T-helper 2 cell treated with Interferon-gamma antibody and Interleukin-4, amounts not matched to agents 100 ng/mL and 5 ng/mL, for 36 hours (primary cell): ENCODE measurements around the gene ZBTB22. TPM values are rescaled to one million over a fixed set of nuclear protein-coding genes. Genes with fewer than 3 reads are reported as not detected.

Experiments
- intact Hi-C: fragments of 100-400 bp; cut with micrococcal nuclease; formaldehyde crosslinking; loops from one replicate; pipeline ENCODE4 v1.15.1; 2023
- total RNA-seq: library from RNA; stranded (reverse); gene quantifications from 2 replicates; pipeline ENCODE4 v1.2.3, GENCODE V29; 2022

Gene ZBTB22
- total RNA-seq, 1 donor from 2014 or later = 12.9 TPM

GRCh38 chr6:33333666-33334065, 16.1 kb upstream of the ZBTB22 start:
- intact Hi-C loops = no loop called here

GRCh38 chr6:33330736-33331135, 13.2 kb upstream of the ZBTB22 start:
- intact Hi-C loops = no loop called here

- intact Hi-C loops = no loop called here
Observed at GRCh38 chr6:33329058-33329457, 11.5 kb upstream of the ZBTB22 start.

- intact Hi-C loops = no loop called here
Observed at GRCh38 chr6:33324125-33324524, 6.6 kb upstream of the ZBTB22 start.

GRCh38 chr6:33323623-33323948, 6.0 kb upstream of the ZBTB22 start:
- intact Hi-C loops = loop anchor here (1.0 kb wide), 5 partner anchors 9 to 87 kb away; partner anchors contain the start of genes KIFC1, TAPBP and VPS52

- intact Hi-C loops = no loop called here
Observed at GRCh38 chr6:33321227-33321626, 3.7 kb upstream of the ZBTB22 start.

- intact Hi-C loops = no loop called here
Observed at GRCh38 chr6:33320315-33321181, 3.0 kb upstream of the ZBTB22 start.

- intact Hi-C loops = loop anchor here (10.0 kb wide), 2 partner anchors 255 to 465 kb away; partner anchors contain the start of genes PSMB9 and TAP1
Observed at GRCh38 chr6:33319939-33320314, 2.4 kb upstream of the ZBTB22 start.

- intact Hi-C loops = loop anchor here (10.0 kb wide), 2 partner anchors 256 to 464 kb away; partner anchors contain the start of genes PSMB9 and TAP1
Observed at GRCh38 chr6:33318426-33319073, 1.0 kb upstream of the ZBTB22 start.

GRCh38 chr6:33317419-33317668, 200 bp downstream of the ZBTB22 start:
- intact Hi-C loops = loop anchor here (1.0 to 10.0 kb wide), 6 partner anchors 28 to 463 kb away; partner anchors contain the start of genes CUTA, KIFC1, PSMB9 and TAP1

GRCh38 chr6:33316603-33317418, 733 bp downstream of the ZBTB22 start:
- intact Hi-C loops = loop anchor here (1.0 to 10.0 kb wide), 6 partner anchors 28 to 462 kb away; partner anchors contain the start of genes CUTA, KIFC1, PSMB9 and TAP1

GRCh38 chr6:33315793-33316602, 1.5 kb downstream of the ZBTB22 start:
- intact Hi-C loops = loop anchor here (10.0 kb wide), 2 partner anchors 259 to 461 kb away; partner anchors contain the start of genes PSMB9 and TAP1

GRCh38 chr6:33314943-33315792, 2.4 kb downstream of the ZBTB22 start:
- intact Hi-C loops = loop anchor here (1.0 to 10.0 kb wide), 6 partner anchors 8 to 460 kb away; partner anchors contain the start of genes HSD17B8, PSMB9, RXRB and SLC39A7

- intact Hi-C loops = loop anchor here (1.0 to 10.0 kb wide), 6 partner anchors 9 to 460 kb away; partner anchors contain the start of genes HSD17B8, PSMB9, RXRB and SLC39A7
Observed at GRCh38 chr6:33314515-33314942, 3.0 kb downstream of the ZBTB22 start.

- intact Hi-C loops = loop anchor here (1.0 to 10.0 kb wide), 6 partner anchors 9 to 459 kb away; partner anchors contain the start of genes HSD17B8, PSMB9, RXRB and SLC39A7
Observed at GRCh38 chr6:33313709-33314514, 3.6 kb downstream of the ZBTB22 start, which contains the start of gene TAPBP. TSS of gene TAPBP (minus strand) at chr6:33314078. CDS start at chr6:33314041, 37 bp downstream.

- intact Hi-C loops = loop anchor here (5.0 to 10.0 kb wide), 4 partner anchors 111 to 458 kb away; partner anchors contain the start of genes HSD17B8, PSMB9, RXRB and SLC39A7
Observed at GRCh38 chr6:33313105-33313708, 4.3 kb downstream of the ZBTB22 start.

GRCh38 chr6:33312361-33313104, 5.0 kb downstream of the ZBTB22 start:
- intact Hi-C loops = loop anchor here (5.0 to 10.0 kb wide), 4 partner anchors 110 to 458 kb away; partner anchors contain the start of genes HSD17B8, PSMB9, RXRB and SLC39A7
